ENCODE results near the gene RAB40AL. TPM values are rescaled to one million over a fixed set of nuclear protein-coding genes. Genes with fewer than 3 reads are reported as not detected.

Gene RAB40AL
- total RNA-seq, 1 experiment from 2014 or later: 0.67 TPM

Other genes starting within 250 kb of the RAB40AL start
- gene GPRASP2, start 224.8 kb upstream of the RAB40AL start, total RNA-seq (2014; rRNA removed; shearing (Covaris generic); ENCODE audit: low replicate concordance): 0.97 and 1.6 TPM in 2 replicates
- 0.32 and 0.56 TPM in 2 replicates for gene GPRASP3, start 216.5 kb upstream of the RAB40AL start, total RNA-seq (2014; rRNA removed; shearing (Covaris generic); ENCODE audit: low replicate concordance)
- gene BEX1, start 126.9 kb downstream of the RAB40AL start, total RNA-seq (2014; rRNA removed; shearing (Covaris generic); ENCODE audit: low replicate concordance): not detected in 2 replicates
- not detected in 2 replicates for gene NXF3, start 155.9 kb downstream of the RAB40AL start, total RNA-seq (2014; rRNA removed; shearing (Covaris generic); ENCODE audit: low replicate concordance)

Measured in Karpas-422 (cell line).